Astrocyte (in vitro differentiated cells and primary cell): ENCODE measurements around the gene FSTL4.

Experiments
- EZH2 ChIP-seq: IDR thresholded peaks from 2 replicates; pipeline ENCODE4 v1.6.1; 2012; ENCODE audit warnings: mild to moderate bottlenecking, low read length, inconsistent platforms; ENCODE audit not compliant: insufficient read depth
- TF ChIP-seq, protein P1 (sequence below): IDR thresholded peaks from 2 replicates; pipeline ENCODE4 v1.5.1; 2011; ENCODE audit warnings: low read depth, mild to moderate bottlenecking, inconsistent platforms, low read length, moderate library complexity; ENCODE audit not compliant: insufficient read depth

DNA sequence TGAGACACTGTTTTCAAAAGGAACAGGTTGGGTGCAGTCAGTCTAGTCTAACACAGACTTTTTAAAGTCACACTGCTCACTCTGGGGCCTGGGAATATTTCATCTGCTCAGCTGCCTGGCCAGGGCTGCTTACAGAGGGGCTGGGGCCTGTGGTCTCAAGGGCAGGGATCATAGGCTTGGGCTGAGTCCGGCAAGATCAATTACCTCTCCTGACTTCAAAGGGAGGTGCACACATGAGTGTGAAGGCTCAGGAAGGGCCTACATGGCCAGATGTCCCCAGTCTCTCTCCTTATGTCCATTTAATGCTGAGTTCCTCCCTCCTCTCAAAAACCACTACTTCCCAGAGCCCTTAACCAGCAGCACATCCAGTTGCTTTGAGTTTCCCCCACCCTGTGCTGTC lies 313.3 kb downstream of the FSTL4 start:
- no peak for TF ChIP-seq EZH2
- TF ChIP-seq, protein P1, sequence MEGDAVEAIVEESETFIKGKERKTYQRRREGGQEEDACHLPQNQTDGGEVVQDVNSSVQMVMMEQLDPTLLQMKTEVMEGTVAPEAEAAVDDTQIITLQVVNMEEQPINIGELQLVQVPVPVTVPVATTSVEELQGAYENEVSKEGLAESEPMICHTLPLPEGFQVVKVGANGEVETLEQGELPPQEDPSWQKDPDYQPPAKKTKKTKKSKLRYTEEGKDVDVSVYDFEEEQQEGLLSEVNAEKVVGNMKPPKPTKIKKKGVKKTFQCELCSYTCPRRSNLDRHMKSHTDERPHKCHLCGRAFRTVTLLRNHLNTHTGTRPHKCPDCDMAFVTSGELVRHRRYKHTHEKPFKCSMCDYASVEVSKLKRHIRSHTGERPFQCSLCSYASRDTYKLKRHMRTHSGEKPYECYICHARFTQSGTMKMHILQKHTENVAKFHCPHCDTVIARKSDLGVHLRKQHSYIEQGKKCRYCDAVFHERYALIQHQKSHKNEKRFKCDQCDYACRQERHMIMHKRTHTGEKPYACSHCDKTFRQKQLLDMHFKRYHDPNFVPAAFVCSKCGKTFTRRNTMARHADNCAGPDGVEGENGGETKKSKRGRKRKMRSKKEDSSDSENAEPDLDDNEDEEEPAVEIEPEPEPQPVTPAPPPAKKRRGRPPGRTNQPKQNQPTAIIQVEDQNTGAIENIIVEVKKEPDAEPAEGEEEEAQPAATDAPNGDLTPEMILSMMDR, result no peak
